GM12865 (cell line): ENCODE measurements around the gene LLGL2.

Experiments used
- DNase-seq: peaks from one replicate; pipeline ENCODE4 v3.0.0; 2010; ENCODE audit warnings: low read depth
- H3K4me3 ChIP-seq: 2 replicates; pipeline ENCODE4 v1.5.1; 2011; ENCODE audit warnings: mild to moderate bottlenecking, low read depth, low read length, control low read depth
- CTCF ChIP-seq: IDR thresholded peaks from 2 replicates; pipeline ENCODE4 v1.5.1; 2011; ENCODE audit warnings: low read length, control low read depth, low read depth, inconsistent platforms; ENCODE audit not compliant: insufficient read depth; ENCODE audit errors: missing control alignments

The LLGL2 gene

DNA sequence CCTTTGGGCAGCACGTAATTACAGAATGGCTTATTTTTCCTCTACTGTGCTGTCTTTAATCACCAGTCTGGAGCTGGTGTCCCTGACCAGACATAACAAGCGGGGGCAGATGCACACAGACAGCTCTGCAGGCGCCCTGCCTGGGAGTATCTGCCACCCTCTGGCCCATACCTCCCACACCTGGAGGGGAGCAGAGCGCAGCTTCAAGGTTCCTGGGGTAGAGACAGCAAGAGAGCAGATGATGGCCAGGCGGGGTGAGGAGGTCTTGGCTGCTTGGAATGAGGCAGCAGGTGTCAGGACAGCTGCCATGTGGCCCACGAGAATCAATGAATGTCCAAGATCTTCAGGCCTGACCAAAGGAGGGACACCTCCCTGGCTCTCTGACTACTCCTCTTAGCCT, 45.2 kb upstream of the LLGL2 start:
- H3K4me3 ChIP-seq = no peak overlapping the region
- no peak for DNase-seq
- no peak for TF ChIP-seq CTCF

DNA sequence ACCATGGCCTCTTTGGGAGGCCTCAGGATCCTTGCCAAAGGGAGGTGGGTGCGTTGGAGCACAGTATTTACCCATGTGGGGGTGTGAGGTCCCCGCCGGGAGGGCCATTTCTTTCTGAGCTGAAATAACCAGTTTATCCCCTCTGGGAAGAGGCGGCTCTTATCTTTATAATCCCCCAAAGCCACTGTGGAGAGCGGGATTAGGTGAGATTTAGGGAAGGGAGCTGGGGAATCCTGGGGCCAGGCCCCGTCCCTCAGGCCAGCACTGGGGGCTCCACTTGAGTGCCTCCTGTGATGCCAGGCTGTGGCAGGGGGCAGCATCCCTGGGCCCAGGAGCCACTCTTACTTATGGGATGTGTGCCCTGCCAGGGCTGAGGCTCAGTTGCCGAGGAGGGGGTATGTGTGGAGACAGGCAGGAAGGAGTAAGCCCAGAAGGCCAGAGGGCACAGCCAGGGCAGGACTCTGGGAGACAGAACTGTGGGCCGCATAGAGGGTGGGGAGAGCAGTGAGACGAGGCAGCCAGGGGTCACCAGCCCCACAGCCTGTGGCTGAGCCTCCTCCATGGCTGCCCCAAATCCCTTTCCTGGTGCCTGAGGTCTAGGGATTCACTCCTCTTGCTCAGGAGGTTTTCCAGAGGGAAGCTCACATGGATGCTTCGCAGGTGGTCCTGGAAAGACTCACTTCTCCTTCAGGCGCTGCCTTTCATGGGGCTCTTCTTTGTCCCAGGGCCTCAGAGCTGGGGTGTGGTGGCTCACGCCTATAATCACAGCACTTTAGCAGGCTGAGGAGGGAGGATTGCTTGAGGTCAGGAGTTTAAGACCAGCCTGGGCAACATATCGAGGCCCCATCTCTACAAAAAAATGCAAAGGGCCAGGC, 44.1 kb upstream of the LLGL2 start:
- no peak for DNase-seq
- TF ChIP-seq CTCF = no peak
- no peak overlapping the region for H3K4me3 ChIP-seq

- no peak overlapping the region for H3K4me3 ChIP-seq
- no peak for DNase-seq
- TF ChIP-seq CTCF = no peak
Measured at GRCh38 chr17:75482098-75482942, 43.2 kb upstream of the LLGL2 start.

DNA sequence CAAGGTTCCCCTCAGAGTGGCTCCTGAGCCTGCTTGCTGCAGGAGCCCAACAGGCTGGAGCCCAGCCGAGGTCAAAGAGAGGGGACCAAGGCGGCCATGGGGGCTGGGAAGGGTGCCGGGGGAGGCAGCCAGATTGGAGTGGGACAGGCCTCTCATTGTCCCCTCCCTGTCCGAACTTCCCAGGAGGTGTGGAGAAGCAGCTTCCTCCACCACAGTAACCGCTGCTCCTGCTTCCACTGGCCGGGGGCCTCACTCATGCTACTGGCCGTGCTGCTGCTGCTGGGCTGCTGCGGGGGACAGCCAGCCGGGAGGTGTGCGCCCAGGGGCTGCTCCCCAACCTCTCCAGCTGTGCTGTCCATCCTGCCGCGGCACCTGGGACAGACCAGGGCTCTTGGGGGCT, 39.8 kb upstream of the LLGL2 start:
- H3K4me3 ChIP-seq = no peak overlapping the region
- no peak for TF ChIP-seq CTCF
- DNase-seq = no peak

DNA sequence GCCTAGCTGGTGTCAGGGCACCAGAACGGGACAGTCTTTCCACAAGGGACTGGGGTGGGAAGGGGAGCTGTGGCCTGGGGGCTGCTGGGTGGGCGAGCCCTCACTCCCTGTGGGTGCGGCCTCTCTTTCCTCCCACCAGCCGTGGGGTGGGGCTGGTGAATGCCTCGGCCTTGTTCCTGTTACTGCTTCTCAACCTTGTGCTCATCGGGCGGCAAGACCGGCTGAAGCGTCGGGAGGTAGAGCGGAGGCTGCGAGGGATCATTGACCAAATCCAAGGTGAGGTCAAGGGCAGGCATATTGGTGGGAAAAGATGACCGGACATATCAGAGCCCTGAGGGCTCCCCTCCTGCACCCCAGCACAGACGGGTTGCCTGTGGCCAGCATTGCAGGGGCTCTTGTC, 39.3 kb upstream of the LLGL2 start:
- H3K4me3 ChIP-seq = no peak overlapping the region
- TF ChIP-seq CTCF = no peak
- no peak for DNase-seq

- no peak for DNase-seq
- TF ChIP-seq CTCF = no peak
- no peak overlapping the region for H3K4me3 ChIP-seq
Measured at GRCh38 chr17:75486951-75487350, 38.5 kb upstream of the LLGL2 start.
